GM23338 (cell line): ENCODE results near the gene DVL1.

Experiments used
- CREB1 ChIP-seq: fragments of 250-450 bp; sonication (Bioruptor Pico); IDR thresholded peaks from 2 replicates; pipeline ENCODE4 v1.5.0; 2020; ENCODE audit warnings: low read depth, mild to moderate bottlenecking, moderate library complexity
- CTCF ChIP-seq, 2 experiments: fragments of 200-600 bp in 1 of 2; sonication (generic) in 1 of 2; conservative IDR thresholded peaks; 2 replicates each; pipeline versions ENCODE4 v1.5.1 to v1.6.1; 2016 to 2017; ENCODE audit warnings: antibody characterized with exemption in 2 of 2, low read depth in 2 of 2, mild to moderate bottlenecking in 2 of 2, moderate library complexity in 1 of 2
- EZH2 ChIP-seq: fragments of 200-600 bp; sonication (generic); IDR thresholded peaks from one replicate; pipeline ENCODE4 v1.8.0; 2017; ENCODE audit warnings: antibody characterized with exemption, mild to moderate bottlenecking, low read depth; ENCODE audit not compliant: unreplicated experiment
- EZH2phosphoT487 ChIP-seq: fragments of 200-600 bp; sonication (generic); IDR thresholded peaks from one replicate; pipeline ENCODE4 v1.8.1; 2018; ENCODE audit warnings: antibody characterized with exemption; ENCODE audit not compliant: unreplicated experiment
- JUNB ChIP-seq: IDR thresholded peaks from one replicate; pipeline ENCODE4 v1.6.1; 2016; ENCODE audit warnings: antibody characterized with exemption; ENCODE audit not compliant: unreplicated experiment
- NANOG ChIP-seq: IDR thresholded peaks from 2 replicates; pipeline ENCODE4 v1.6.1; 2016; ENCODE audit warnings: antibody characterized with exemption, borderline replicate concordance
- POLR2AphosphoS5 ChIP-seq: IDR thresholded peaks from 2 replicates; pipeline ENCODE4 v1.6.1; 2016; ENCODE audit warnings: antibody characterized with exemption, low read depth
- REST ChIP-seq: IDR thresholded peaks from one replicate; pipeline ENCODE4 v1.6.1; 2018; ENCODE audit warnings: antibody characterized with exemption; ENCODE audit not compliant: unreplicated experiment
- ZNF331 ChIP-seq: fragments of 250-450 bp; sonication (Bioruptor Pico); IDR thresholded peaks from 2 replicates; pipeline ENCODE4 v1.5.0; 2020; ENCODE audit warnings: low read depth, mild to moderate bottlenecking, moderate library complexity

GRCh38 chr1:1310476-1311053, 38.7 kb downstream of the DVL1 start:
- no peak for TF ChIP-seq EZH2
- TF ChIP-seq CTCF (conservative IDR thresholded peaks at IDR 0.05; ENCODE audit: low read depth in 2 of 2): no peak
- TF ChIP-seq CREB1: no peak
- TF ChIP-seq POLR2AphosphoS5: no peak
- TF ChIP-seq JUNB: no peak
- TF ChIP-seq REST: no peak
- TF ChIP-seq NANOG: no peak
- TF ChIP-seq EZH2phosphoT487: no peak
- TF ChIP-seq ZNF331 (CRISPR knock-in tag): no peak
